Small intestine (tissue), 7 donors: ENCODE data around the gene EEF1AKMT1. TPM values are rescaled to one million over a fixed set of nuclear protein-coding genes. Genes with fewer than 3 reads are reported as not detected.
"Not testable (repeated sequence)": the region's sequence is repeated elsewhere in the genome, so short reads cannot be mapped to it uniquely, and the experiment has no call there.

Experiments
- DNase-seq, 2 donors: peaks; one replicate each; pipeline versions ENCODE4 v3.0.0 to v3.0.0-alpha.2; 2013
- FAIRE-seq: peaks from 2 replicates; lab custom pipeline; 2012; peaks lifted over from hg19 to GRCh38; lab: Jason Lieb, UNC
- H3K27ac ChIP-seq, 3 donors: one replicate each; pipeline ENCODE4 v1.5.1; 2013; ENCODE audit warnings: low read length in 2 of 3, mild to moderate bottlenecking in 2 of 3, control low read depth in 1 of 3, inconsistent platforms in 1 of 3, low read depth in 1 of 3, moderate library complexity in 1 of 3
- H3K27me3 ChIP-seq, 3 donors: one replicate each; pipeline ENCODE4 v1.6.1; 2013; ENCODE audit warnings: low read length in 3 of 3, inconsistent platforms in 1 of 3; ENCODE audit not compliant: control insufficient read depth in 3 of 3, insufficient read depth in 3 of 3
- H3K36me3 ChIP-seq, 3 donors: one replicate each; pipeline ENCODE4 v1.6.1; 2013; ENCODE audit warnings: low read length in 3 of 3, inconsistent platforms in 1 of 3, low read depth in 1 of 3, mild to moderate bottlenecking in 1 of 3, moderate library complexity in 1 of 3; ENCODE audit not compliant: control insufficient read depth in 3 of 3, insufficient read depth in 2 of 3
- H3K4me1 ChIP-seq, 3 donors: one replicate each; pipeline ENCODE4 v1.6.1; 2013; ENCODE audit warnings: low read length in 2 of 3, inconsistent platforms in 1 of 3, low read depth in 1 of 3, mild to moderate bottlenecking in 1 of 3, moderate library complexity in 1 of 3; ENCODE audit not compliant: control insufficient read depth in 3 of 3, insufficient read depth in 2 of 3
- H3K4me3 ChIP-seq, 3 donors: one replicate each; pipeline ENCODE4 v1.5.1; 2013; ENCODE audit warnings: low read length in 3 of 3, control low read depth in 1 of 3, inconsistent platforms in 1 of 3, low read depth in 1 of 3, mild to moderate bottlenecking in 1 of 3, moderate library complexity in 1 of 3
- H3K9me3 ChIP-seq, 2 donors: one replicate each; pipeline ENCODE4 v1.6.1; 2013; ENCODE audit warnings: low read depth in 1 of 2, low read length in 1 of 2; ENCODE audit not compliant: control insufficient read depth in 2 of 2, insufficient read depth in 1 of 2
- WGBS, 3 donors: extraction: QIAGEN DNeasy Blood & Tissue Kit; methylation state at CpG; one replicate each; pipeline ENCODE4 v1.1.7; 2013; 5-methylcytosine and 5-hydroxymethylcytosine counted together
- polyA plus RNA-seq, 4 donors: library from polyadenylated mRNA; stranded (reverse) in 3 of 4; unstranded in 1 of 4; fragments of 200-250 nt in 3 of 4; fragments of 120-200 nt in 1 of 4; gene quantifications; one replicate each; pipeline versions ENCODE4 v1.2.1 to v1.2.3, GENCODE V29; 2013
- donor health status: healthy with polysubstance abuse.
- donor health status: control.
- donor health status: control.
- donor health status: Bipolar disorder and iron deficiency.
- donor health status: healthy.

Gene EEF1AKMT1
- polyA plus RNA-seq, 4 donors: 2.5 to 10.5 (median 6.1) TPM

- not testable (repeated sequence) for H3K4me3 ChIP-seq, DNase-seq, H3K4me1 ChIP-seq, H3K27ac ChIP-seq, H3K36me3 ChIP-seq, H3K9me3 ChIP-seq, FAIRE-seq, H3K27me3 ChIP-seq
- 93 to 96% (median 94%) methylated on average over 4 of the region's 4 CpGs for WGBS, 3 donors
These were observed 29.8 kb downstream of the EEF1AKMT1 start for GRCh38 chr13:20743830-20744404.

GRCh38 chr13:20740021-20740420 lies 33.7 kb downstream of the EEF1AKMT1 start:
- 97 to 99% (median 98%) methylated on average over 19 to 22 of the region's 22 CpGs for WGBS, 3 donors

GRCh38 chr13:20738616-20739015 lies 35.1 kb downstream of the EEF1AKMT1 start:
- no peak for FAIRE-seq
- H3K4me1 ChIP-seq: no peaks in the 10 kb centered on the region
- H3K4me3 ChIP-seq: no peak overlapping the region

More at GRCh38 chr13:20740021-20740420, 33.7 kb downstream of the EEF1AKMT1 start:
- Histone ChIP-seq H3K27ac (no peak overlapping the region), H3K9me3 (peaks cover 0 to 7% of the 10 kb centered on the region in 2 donors), H3K4me3 (no peak overlapping the region), H3K4me1 (no peaks in the 10 kb centered on the region), H3K27me3 (no peaks in the 10 kb centered on the region), H3K36me3 (no peaks in the 10 kb centered on the region)
- FAIRE-seq (no peak), DNase-seq (no peak)

GRCh38 chr13:20729633-20730585 lies 43.9 kb downstream of the EEF1AKMT1 start:
- Histone ChIP-seq H3K27me3 (no peaks in the 10 kb centered on the region), H3K27ac (no peak overlapping the region), H3K4me3 (no peak overlapping the region), H3K9me3 (no peaks in the 10 kb centered on the region), H3K36me3 (peaks cover 0 to 7% (median 0%) of the 10 kb centered on the region in 3 donors), H3K4me1 (no peaks in the 10 kb centered on the region)
- FAIRE-seq (no peak), DNase-seq (no peak)
- WGBS, 3 donors: 92 to 96% (median 95%) methylated on average over 33 of the region's 33 CpGs

More at GRCh38 chr13:20738616-20739015, 35.1 kb downstream of the EEF1AKMT1 start:
- no peak for DNase-seq
- H3K27ac ChIP-seq: no peak overlapping the region
- no peaks in the 10 kb centered on the region for H3K27me3 ChIP-seq
- 95 to 97% (median 97%) methylated on average over 6 of the region's 6 CpGs for WGBS, 3 donors
- peaks cover 0 to 7% of the 10 kb centered on the region in 2 donors for H3K9me3 ChIP-seq
- H3K36me3 ChIP-seq: no peaks in the 10 kb centered on the region

- Histone ChIP-seq H3K4me3 (no peak overlapping the region), H3K27me3 (no peaks in the 10 kb centered on the region), H3K27ac (no peak overlapping the region), H3K9me3 (no peaks in the 10 kb centered on the region), H3K4me1 (no peaks in the 10 kb centered on the region), H3K36me3 (peaks cover 0 to 7% (median 0%) of the 10 kb centered on the region in 3 donors)
- 74 to 87% (median 85%) methylated on average over 14 of the region's 14 CpGs for WGBS, 3 donors
- FAIRE-seq: no peak
- no peak for DNase-seq
These were observed 45.0 kb downstream of the EEF1AKMT1 start for GRCh38 chr13:20728579-20729311.

GRCh38 chr13:20727856-20728255 lies 45.9 kb downstream of the EEF1AKMT1 start:
- 95 to 97% (median 97%) methylated on average over 6 of the region's 6 CpGs for WGBS, 3 donors
- no peak overlapping the region for H3K27ac ChIP-seq
- peaks cover 0 to 7% (median 0%) of the 10 kb centered on the region in 3 donors for H3K36me3 ChIP-seq
- no peaks in the 10 kb centered on the region for H3K9me3 ChIP-seq
- no peaks in the 10 kb centered on the region for H3K27me3 ChIP-seq
- DNase-seq (no peak), FAIRE-seq (no peak)
- no peaks in the 10 kb centered on the region for H3K4me1 ChIP-seq
- no peak overlapping the region for H3K4me3 ChIP-seq

GRCh38 chr13:20721454-20722357 lies 52.1 kb downstream of the EEF1AKMT1 start:
- peaks cover 0 to 19% (median 16%) of the 10 kb centered on the region in 3 donors for H3K27me3 ChIP-seq
- H3K4me1 ChIP-seq: peaks cover 0 to 3% (median 0%) of the 10 kb centered on the region in 3 donors
- H3K36me3 ChIP-seq: peaks cover 0 to 8% (median 0%) of the 10 kb centered on the region in 3 donors
- FAIRE-seq (no peak), DNase-seq (peak; percentile 47 to 58)
- peak overlapping the region in 2 of 3 donors; percentile 21 to 26 for H3K4me3 ChIP-seq
- no peak overlapping the region for H3K27ac ChIP-seq
- H3K9me3 ChIP-seq: no peaks in the 10 kb centered on the region
- 7 to 12% (median 8%) methylated on average over 63 to 81 of the region's 81 CpGs for WGBS, 3 donors
